GM19043 (cell line): ENCODE measurements around the gene OGG1.
"Not testable (repeated sequence)": the region's sequence is repeated elsewhere in the genome, so short reads cannot be mapped to it uniquely, and the experiment has no call there.

ENCODE experiments used
- ATAC-seq: cut with Tn5 transposase; IDR thresholded peaks from one replicate; pipeline ENCODE4 v1.9.1; 2021; ENCODE audit warnings: low read depth; ENCODE audit not compliant: unreplicated experiment

Gene OGG1

GRCh38 chr3:9760779-9761505 is 11.2 kb downstream of the OGG1 start:
- no peak for ATAC-seq

GRCh38 chr3:9761919-9762318 is 12.2 kb downstream of the OGG1 start:
- no peak for ATAC-seq

- ATAC-seq = no peak
Observed at GRCh38 chr3:9762871-9763270, 13.1 kb downstream of the OGG1 start.

- no peak for ATAC-seq
Observed at GRCh38 chr3:9765865-9766264, 16.1 kb downstream of the OGG1 start.

GRCh38 chr3:9767418-9767817 is 17.7 kb downstream of the OGG1 start:
- no peak for ATAC-seq

- ATAC-seq = no peak
Observed at GRCh38 chr3:9768141-9768775, 18.5 kb downstream of the OGG1 start.

- ATAC-seq = no peak
Observed at GRCh38 chr3:9769012-9769411, 19.3 kb downstream of the OGG1 start.

- ATAC-seq = no peak
Observed at GRCh38 chr3:9769426-9770275, 19.9 kb downstream of the OGG1 start, which contains the start of gene CAMK1. Gene CAMK1 (minus strand): TSS chr3:9769947. CDS start chr3:9767749, 2,198 bp downstream.

GRCh38 chr3:9770276-9770812 is 20.6 kb downstream of the OGG1 start:
- no peak for ATAC-seq

- ATAC-seq = not testable (repeated sequence)
Observed at GRCh38 chr3:9771007-9771406, 21.3 kb downstream of the OGG1 start.

GRCh38 chr3:9776896-9777693 is 27.3 kb downstream of the OGG1 start:
- ATAC-seq = no peak

- no peak for ATAC-seq
Observed at GRCh38 chr3:9777694-9778021, 27.9 kb downstream of the OGG1 start.

GRCh38 chr3:9778143-9779074 is 28.7 kb downstream of the OGG1 start:
- ATAC-seq = no peak

- no peak for ATAC-seq
Observed at GRCh38 chr3:9779075-9779593, 29.4 kb downstream of the OGG1 start.

GRCh38 chr3:9779721-9780457 is 30.1 kb downstream of the OGG1 start:
- ATAC-seq = peak; percentile 52

- ATAC-seq = no peak
Observed at GRCh38 chr3:9780458-9780812, 30.7 kb downstream of the OGG1 start.

- ATAC-seq = no peak
Observed at GRCh38 chr3:9780910-9781309, 31.2 kb downstream of the OGG1 start.

GRCh38 chr3:9781551-9781950 is 31.8 kb downstream of the OGG1 start:
- ATAC-seq = no peak
